Keratinocyte (primary cell): ENCODE results near the gene NXNL2. TPM values are rescaled to one million over a fixed set of nuclear protein-coding genes. Genes with fewer than 3 reads are reported as not detected.

Experiments
- DNase-seq: peaks from one replicate; pipeline ENCODE4 v3.0.0-alpha.2; 2011; ENCODE audit warnings: low read depth, missing footprints, low spot score
- FAIRE-seq: peaks from 2 replicates; lab custom pipeline; 2011; peaks lifted over from hg19 to GRCh38; lab: Jason Lieb, UNC
- H2AFZ ChIP-seq: 2 replicates; pipeline ENCODE4 v1.6.0; 2012; ENCODE audit warnings: low read length, control low read depth, inconsistent platforms; ENCODE audit not compliant: control insufficient read depth
- H3K27ac ChIP-seq: 2 replicates; pipeline ENCODE4 v1.5.1; 2011; ENCODE audit warnings: low read length; ENCODE audit not compliant: control insufficient read depth, insufficient read depth
- H3K27me3 ChIP-seq: 3 replicates; pipeline ENCODE4 v1.6.0; 2011; ENCODE audit warnings: low read length; ENCODE audit not compliant: control insufficient read depth, insufficient read depth; ENCODE audit errors: extremely low read depth
- H3K36me3 ChIP-seq, 2 experiments: 2 replicates in 1 of 2; 3 replicates in 1 of 2; pipeline ENCODE4 v1.5.1; 2011; ENCODE audit warnings: low read length in 2 of 2, mild to moderate bottlenecking in 1 of 2; ENCODE audit not compliant: control insufficient read depth in 2 of 2, insufficient read depth in 2 of 2; ENCODE audit errors: extremely low read depth in 1 of 2
- H3K4me1 ChIP-seq: 3 replicates; pipeline ENCODE4 v1.5.1; 2011; ENCODE audit warnings: low read length; ENCODE audit not compliant: control insufficient read depth, insufficient read depth; ENCODE audit errors: extremely low read depth
- H3K4me2 ChIP-seq: 3 replicates; pipeline ENCODE4 v1.6.0; 2011; ENCODE audit warnings: low read depth, low read length; ENCODE audit not compliant: control insufficient read depth, insufficient read depth; ENCODE audit errors: extremely low read depth
- H3K4me3 ChIP-seq, 3 experiments: fragments of 200-600 bp in 1 of 3; sonication (generic) in 1 of 3; 2 replicates in 2 of 3; 3 replicates in 1 of 3; pipeline ENCODE4 v1.5.1; 2011 to 2016; ENCODE audit warnings: low read length in 3 of 3, mild to moderate bottlenecking in 3 of 3, control low read depth in 2 of 3, inconsistent platforms in 1 of 3, low read depth in 1 of 3, mixed read lengths in 1 of 3, mixed run types in 1 of 3, moderate library complexity in 1 of 3; ENCODE audit not compliant: control insufficient read depth in 2 of 3, insufficient read depth in 2 of 3; ENCODE audit errors: extremely low read depth in 1 of 3
- H3K79me2 ChIP-seq: 2 replicates; pipeline ENCODE4 v1.6.0; 2012; ENCODE audit warnings: low read length; ENCODE audit not compliant: control insufficient read depth, insufficient read depth
- H3K9ac ChIP-seq: 3 replicates; pipeline ENCODE4 v1.6.0; 2011; ENCODE audit warnings: low read length; ENCODE audit not compliant: control insufficient read depth, insufficient read depth; ENCODE audit errors: extremely low read depth
- H3K9me1 ChIP-seq: 3 replicates; pipeline ENCODE4 v1.6.0; 2011; ENCODE audit warnings: low read length; ENCODE audit not compliant: control insufficient read depth, insufficient read depth; ENCODE audit errors: extremely low read depth
- H3K9me3 ChIP-seq: 2 replicates; pipeline ENCODE4 v1.5.1; 2012; ENCODE audit warnings: low read depth, low read length; ENCODE audit not compliant: control insufficient read depth
- H4K20me1 ChIP-seq: 3 replicates; pipeline ENCODE4 v1.6.0; 2011; ENCODE audit warnings: low read length; ENCODE audit not compliant: control insufficient read depth, insufficient read depth; ENCODE audit errors: extremely low read depth
- CTCF ChIP-seq, 3 experiments: IDR thresholded peaks in 1 of 3; conservative IDR thresholded peaks in 1 of 3; optimal IDR thresholded peaks in 1 of 3; 2 replicates in 2 of 3; 3 replicates in 1 of 3; pipeline versions ENCODE3 to v1.5.1; 2011; ENCODE audit warnings: low read length in 3 of 3, mild to moderate bottlenecking in 3 of 3, moderate library complexity in 2 of 3, control low read depth in 1 of 3, inconsistent platforms in 1 of 3; ENCODE audit not compliant: insufficient read depth in 2 of 3; ENCODE audit errors: extremely low read depth in 1 of 3
- EZH2 ChIP-seq: IDR thresholded peaks from one replicate; pipeline ENCODE4 v1.6.1; 2012; ENCODE audit warnings: inconsistent platforms, mild to moderate bottlenecking, low read length, moderate library complexity
- dilution Hi-C: fragments of 300-500 bp; cut with MboI; formaldehyde crosslinking; loops from one replicate; pipeline ENCODE4 v1.7.0; 2020; ENCODE audit warnings: low sequenced_read_pairs; ENCODE audit not compliant: extremely low pct_ligation_motif_present
- polyA plus RNA-seq, 5 experiments: library from polyadenylated mRNA; depleted of rRNA in 3 of 5; stranded (reverse) in 3 of 5; stranded (forward) in 1 of 5; unstranded in 1 of 5; fragments of >200 nt; gene quantifications; 1 replicate in 1 of 5; 2 replicates in 3 of 5; 3 replicates in 1 of 5; pipeline versions ENCODE4 v1.2.1 to v1.2.3, GENCODE V29; 2011 to 2012; ENCODE audit warnings: missing spikeins in 2 of 5, low read depth in 1 of 5, low replicate concordance in 1 of 5

The NXNL2 gene
- polyA plus RNA-seq, 1 donor (not counting 4 experiments of a cell fraction or from before 2014, with no cell fraction given) = 0.17 TPM

GRCh38 chr9:88577256-88578120, 42.5 kb downstream of the NXNL2 start:
- no peaks in the 10 kb centered on the region for H3K9me3 ChIP-seq
- no peak overlapping the region for H3K27ac ChIP-seq
- dilution Hi-C loops = no loop called here
- TF ChIP-seq CTCF (optimal IDR thresholded peaks at IDR 0.05 in 1 of 3, IDR thresholded peaks at IDR 0.05 in 1 of 3, conservative IDR thresholded peaks at IDR 0.05 in 1 of 3; ENCODE audit: extremely low read depth in 1 of 3, insufficient read depth in 2 of 3, low read length in 3 of 3) (no peak), EZH2 (no peak)
- H3K79me2 ChIP-seq = no peaks in the 10 kb centered on the region
- no peaks in the 10 kb centered on the region for H3K27me3 ChIP-seq
- H3K4me1 ChIP-seq = peaks cover 2% of the 10 kb centered on the region
- H3K36me3 ChIP-seq = no peaks in the 10 kb centered on the region
- H2AFZ ChIP-seq = no peak overlapping the region
- H3K4me2 ChIP-seq = no peak overlapping the region
- FAIRE-seq = no peak
- DNase-seq = no peak
- H3K9me1 ChIP-seq = no peaks in the 10 kb centered on the region
- H4K20me1 ChIP-seq = no peaks in the 10 kb centered on the region
- H3K9ac ChIP-seq = no peak overlapping the region
- H3K4me3 ChIP-seq = no peak overlapping the region

GRCh38 chr9:88578121-88579049, 43.4 kb downstream of the NXNL2 start:
- Histone ChIP-seq H3K4me1 (peaks cover 2% of the 10 kb centered on the region), H3K27me3 (no peaks in the 10 kb centered on the region), H4K20me1 (no peaks in the 10 kb centered on the region), H3K4me3 (peak overlapping the region in 1 of 3 experiments; percentile 48), H3K79me2 (no peaks in the 10 kb centered on the region), H3K9me1 (no peaks in the 10 kb centered on the region), H3K4me2 (peak overlapping the region; percentile 80), H2AFZ (peak overlapping the region; percentile 74), H3K9ac (no peak overlapping the region), H3K27ac (no peak overlapping the region), H3K36me3 (no peaks in the 10 kb centered on the region), H3K9me3 (no peaks in the 10 kb centered on the region)
- dilution Hi-C loops = no loop called here
- FAIRE-seq (peak; percentile 73), DNase-seq (no peak)
- TF ChIP-seq EZH2 (no peak), CTCF (optimal IDR thresholded peaks at IDR 0.05 in 1 of 3, IDR thresholded peaks at IDR 0.05 in 1 of 3, conservative IDR thresholded peaks at IDR 0.05 in 1 of 3; ENCODE audit: extremely low read depth in 1 of 3, insufficient read depth in 2 of 3, low read length in 3 of 3) (peak; percentile 84 to 95 (median 93))
